ENCODE measurements around the gene SMARCA2.

DNA sequence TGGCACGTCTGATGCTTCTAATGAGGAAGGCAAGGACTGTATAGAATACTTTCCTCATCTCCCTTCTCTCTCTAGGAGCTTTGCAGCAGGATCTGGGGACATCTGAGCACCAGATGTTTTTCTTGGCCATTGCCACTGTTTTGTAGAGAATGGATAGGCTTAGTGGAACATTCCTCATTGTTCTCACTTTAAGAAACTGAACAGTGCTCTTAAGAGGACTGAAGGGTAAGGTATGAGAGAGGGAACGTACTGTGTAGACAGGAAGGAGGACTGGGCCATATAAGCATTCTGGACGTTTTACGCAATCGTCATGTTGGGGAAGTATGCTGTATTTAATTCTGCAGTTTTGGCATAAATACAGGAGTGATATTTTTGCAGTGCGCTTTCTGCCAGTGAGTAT lies 70.6 kb downstream of the SMARCA2 start:
- TF ChIP-seq, protein P1, sequence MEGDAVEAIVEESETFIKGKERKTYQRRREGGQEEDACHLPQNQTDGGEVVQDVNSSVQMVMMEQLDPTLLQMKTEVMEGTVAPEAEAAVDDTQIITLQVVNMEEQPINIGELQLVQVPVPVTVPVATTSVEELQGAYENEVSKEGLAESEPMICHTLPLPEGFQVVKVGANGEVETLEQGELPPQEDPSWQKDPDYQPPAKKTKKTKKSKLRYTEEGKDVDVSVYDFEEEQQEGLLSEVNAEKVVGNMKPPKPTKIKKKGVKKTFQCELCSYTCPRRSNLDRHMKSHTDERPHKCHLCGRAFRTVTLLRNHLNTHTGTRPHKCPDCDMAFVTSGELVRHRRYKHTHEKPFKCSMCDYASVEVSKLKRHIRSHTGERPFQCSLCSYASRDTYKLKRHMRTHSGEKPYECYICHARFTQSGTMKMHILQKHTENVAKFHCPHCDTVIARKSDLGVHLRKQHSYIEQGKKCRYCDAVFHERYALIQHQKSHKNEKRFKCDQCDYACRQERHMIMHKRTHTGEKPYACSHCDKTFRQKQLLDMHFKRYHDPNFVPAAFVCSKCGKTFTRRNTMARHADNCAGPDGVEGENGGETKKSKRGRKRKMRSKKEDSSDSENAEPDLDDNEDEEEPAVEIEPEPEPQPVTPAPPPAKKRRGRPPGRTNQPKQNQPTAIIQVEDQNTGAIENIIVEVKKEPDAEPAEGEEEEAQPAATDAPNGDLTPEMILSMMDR (IDR thresholded peaks at IDR 0.05; ENCODE audit: low read depth, low read length): no peak
- no peak for TF ChIP-seq EZH2phosphoT487 (IDR thresholded peaks at IDR 0.05; ENCODE audit: low read depth)

Measured in OCI-LY3 (cell line).